Endodermal cell (in vitro differentiated cells): Measurements from ENCODE around the gene DCBLD1. TPM values are rescaled to one million over a fixed set of nuclear protein-coding genes. Genes with fewer than 3 reads are reported as not detected.

Source experiments
- DNase-seq: peaks from one replicate; pipeline ENCODE4 v3.0.0-alpha.2; 2017
- H3K27ac ChIP-seq: 2 replicates; pipeline ENCODE4 v1.5.1; 2013; ENCODE audit warnings: mild to moderate bottlenecking, low read depth, low read length, moderate library complexity
- H3K27me3 ChIP-seq: 2 replicates; pipeline ENCODE4 v1.6.1; 2013; ENCODE audit warnings: mild to moderate bottlenecking, low read length, moderate library complexity; ENCODE audit not compliant: insufficient read depth, control insufficient read depth, poor library complexity, severe bottlenecking
- H3K36me3 ChIP-seq: 2 replicates; pipeline ENCODE4 v1.7.0; 2013; ENCODE audit warnings: mild to moderate bottlenecking, low read length, moderate library complexity; ENCODE audit not compliant: control insufficient read depth, insufficient read depth
- H3K4me1 ChIP-seq: one replicate; pipeline ENCODE4 v1.7.0; 2013; ENCODE audit warnings: low read length; ENCODE audit not compliant: control insufficient read depth, insufficient read depth
- H3K4me3 ChIP-seq: 2 replicates; pipeline ENCODE4 v1.5.1; 2013; ENCODE audit warnings: mild to moderate bottlenecking, low read length, moderate library complexity
- H3K9ac ChIP-seq: 2 replicates; pipeline ENCODE4 v1.6.1; 2013; ENCODE audit warnings: mild to moderate bottlenecking, low read length, moderate library complexity; ENCODE audit not compliant: poor library complexity, severe bottlenecking; ENCODE audit errors: extremely low read depth
- H3K9me3 ChIP-seq: 2 replicates; pipeline ENCODE4 v1.6.1; 2013; ENCODE audit warnings: mild to moderate bottlenecking, low read length, moderate library complexity; ENCODE audit not compliant: control insufficient read depth
- H3K27ac Mint-ChIP-seq: 2 replicates; pipeline ENCODE4 v1.8.0; 2020; ENCODE audit warnings: mixed read lengths
- H3K27me3 Mint-ChIP-seq: 2 replicates; pipeline ENCODE4 v1.8.0; 2021; ENCODE audit warnings: mild to moderate bottlenecking, mixed read lengths; ENCODE audit not compliant: insufficient read depth
- H3K36me3 Mint-ChIP-seq: 2 replicates; pipeline ENCODE4 v1.8.0; 2020; ENCODE audit warnings: low read depth, mixed read lengths
- H3K4me1 Mint-ChIP-seq: 2 replicates; pipeline ENCODE4 v1.8.0; 2020; ENCODE audit warnings: mixed read lengths
- H3K4me3 Mint-ChIP-seq: 2 replicates; pipeline ENCODE4 v1.8.0; 2020; ENCODE audit warnings: mild to moderate bottlenecking, moderate library complexity, mixed read lengths
- H3K9me3 Mint-ChIP-seq: 2 replicates; pipeline ENCODE4 v1.8.0; 2020; ENCODE audit warnings: mild to moderate bottlenecking, mixed read lengths
- WGBS, 2 experiments: methylation state at CpG; one replicate each; pipeline versions ENCODE4 v1.1.5 to v1.1.7; 2013; ENCODE audit warnings: missing lambda C conversion rate in 2 of 2, mixed read lengths in 1 of 2; ENCODE audit not compliant: insufficient coverage in 1 of 2, insufficient read length in 1 of 2; 5-methylcytosine and 5-hydroxymethylcytosine counted together
- total RNA-seq, 2 donors: library from RNA; stranded (reverse); fragmentation: NEBNext Ultra II Directional in 1 of 2; extraction: Animal tissue kit (Norgen Biotek cat#: 25700) in 1 of 2; gene quantifications; 2 replicates in 1 of 2; 3 replicates in 1 of 2; pipeline ENCODE4 v1.2.1, GENCODE V29; 2021
- TF ChIP-seq, protein P1 (sequence below): fragments of 200-600 bp; sonication (generic); conservative IDR thresholded peaks from 2 replicates; pipeline ENCODE4 v1.5.0; 2021; ENCODE audit warnings: antibody characterized with exemption, mild to moderate bottlenecking

Gene DCBLD1
- total RNA-seq, 2 donors from 2014 or later: 16.2 to 27.9 TPM

DNA sequence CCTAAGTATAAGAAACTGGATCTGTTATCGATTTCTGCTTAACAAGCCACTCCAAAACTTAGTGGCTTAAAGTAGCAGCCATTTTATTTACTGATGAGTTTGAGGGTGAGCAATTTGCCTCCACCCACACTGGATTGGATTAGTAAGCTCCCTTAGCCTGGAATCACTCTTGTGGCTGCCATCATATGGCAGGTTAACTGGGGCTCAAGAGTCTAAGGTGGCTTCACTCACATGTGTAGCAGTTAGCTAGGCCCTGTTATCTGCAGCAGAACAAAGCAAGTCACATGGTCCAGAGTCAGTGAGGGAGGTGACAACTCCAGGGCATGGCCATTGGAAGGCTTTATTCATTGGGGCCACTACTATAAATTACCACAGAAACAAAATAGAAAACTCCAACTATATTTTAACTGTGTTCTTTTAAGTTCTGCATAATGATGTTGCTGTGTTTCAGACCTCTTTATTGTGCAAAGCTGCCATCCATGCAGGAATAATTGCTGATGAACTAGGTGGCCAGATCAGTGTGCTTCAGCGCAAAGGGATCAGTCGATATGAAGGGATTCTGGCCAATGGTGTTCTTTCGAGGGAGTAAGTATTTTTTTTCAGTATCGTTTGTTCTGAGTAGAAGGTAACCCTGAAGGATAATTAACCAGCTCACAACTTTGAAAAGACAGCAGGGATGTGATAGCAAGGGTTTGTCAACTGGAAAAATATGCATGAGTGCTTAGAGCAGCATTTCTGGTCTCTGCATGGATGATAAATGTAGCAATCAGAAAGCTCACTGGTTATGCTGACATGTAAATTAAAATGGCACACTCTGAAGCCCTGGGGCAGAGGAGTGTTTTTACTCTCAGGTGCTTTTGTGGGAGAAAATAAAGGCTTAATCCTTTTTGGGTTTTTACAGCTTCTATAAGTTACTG lies 49.6 kb downstream of the DCBLD1 start:
- WGBS, 2 experiments: 93 to 100% methylated on average over 5 of the region's 5 CpGs
- no peak overlapping the region for H3K9ac ChIP-seq
- H3K27ac Mint-ChIP-seq: no peak overlapping the region
- H3K4me1 ChIP-seq: peaks cover 21% of the 10 kb centered on the region
- no peak overlapping the region for H3K27ac ChIP-seq
- no peak overlapping the region for H3K4me3 Mint-ChIP-seq
- H3K9me3 ChIP-seq: no peaks in the 10 kb centered on the region
- H3K4me1 Mint-ChIP-seq: peaks cover 33% of the 10 kb centered on the region
- H3K27me3 Mint-ChIP-seq: no peaks in the 10 kb centered on the region
- no peak overlapping the region for H3K4me3 ChIP-seq
- no peaks in the 10 kb centered on the region for H3K27me3 ChIP-seq
- H3K36me3 ChIP-seq: no peaks in the 10 kb centered on the region
- DNase-seq: no peak
- H3K9me3 Mint-ChIP-seq: no peaks in the 10 kb centered on the region
- H3K36me3 Mint-ChIP-seq: peaks cover 3% of the 10 kb centered on the region
- TF ChIP-seq, protein P1, sequence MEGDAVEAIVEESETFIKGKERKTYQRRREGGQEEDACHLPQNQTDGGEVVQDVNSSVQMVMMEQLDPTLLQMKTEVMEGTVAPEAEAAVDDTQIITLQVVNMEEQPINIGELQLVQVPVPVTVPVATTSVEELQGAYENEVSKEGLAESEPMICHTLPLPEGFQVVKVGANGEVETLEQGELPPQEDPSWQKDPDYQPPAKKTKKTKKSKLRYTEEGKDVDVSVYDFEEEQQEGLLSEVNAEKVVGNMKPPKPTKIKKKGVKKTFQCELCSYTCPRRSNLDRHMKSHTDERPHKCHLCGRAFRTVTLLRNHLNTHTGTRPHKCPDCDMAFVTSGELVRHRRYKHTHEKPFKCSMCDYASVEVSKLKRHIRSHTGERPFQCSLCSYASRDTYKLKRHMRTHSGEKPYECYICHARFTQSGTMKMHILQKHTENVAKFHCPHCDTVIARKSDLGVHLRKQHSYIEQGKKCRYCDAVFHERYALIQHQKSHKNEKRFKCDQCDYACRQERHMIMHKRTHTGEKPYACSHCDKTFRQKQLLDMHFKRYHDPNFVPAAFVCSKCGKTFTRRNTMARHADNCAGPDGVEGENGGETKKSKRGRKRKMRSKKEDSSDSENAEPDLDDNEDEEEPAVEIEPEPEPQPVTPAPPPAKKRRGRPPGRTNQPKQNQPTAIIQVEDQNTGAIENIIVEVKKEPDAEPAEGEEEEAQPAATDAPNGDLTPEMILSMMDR: no peak

DNA sequence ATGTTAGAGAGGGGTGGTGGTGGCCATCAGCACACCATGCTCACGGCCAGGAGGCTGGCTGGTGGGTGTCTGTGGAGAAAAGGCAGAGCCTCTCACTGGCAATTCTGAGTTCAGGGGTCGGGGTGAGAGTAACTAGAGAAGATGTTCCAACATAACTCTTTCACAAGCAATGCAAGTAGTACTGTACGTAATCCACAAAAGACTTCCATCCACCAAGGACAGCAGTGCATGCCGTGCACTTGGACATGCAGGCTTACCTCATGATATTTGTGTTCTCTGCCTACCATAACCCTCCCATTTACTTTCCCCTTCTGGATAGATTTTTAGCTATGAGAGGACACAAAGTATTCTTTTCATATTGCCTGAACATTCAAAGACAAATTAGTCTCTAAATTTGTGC lies 51.3 kb downstream of the DCBLD1 start:
- TF ChIP-seq, protein P1: no peak
- Histone ChIP-seq H3K4me1 (peaks cover 21% of the 10 kb centered on the region), H3K4me3 (no peak overlapping the region), H3K36me3 (peaks cover 9% of the 10 kb centered on the region), H3K9ac (no peak overlapping the region), H3K27ac (no peak overlapping the region), H3K27me3 (no peaks in the 10 kb centered on the region), H3K9me3 (no peaks in the 10 kb centered on the region)
- Mint-ChIP-seq H3K4me1 (peaks cover 33% of the 10 kb centered on the region), H3K4me3 (no peak overlapping the region), H3K9me3 (no peaks in the 10 kb centered on the region), H3K27me3 (no peaks in the 10 kb centered on the region), H3K27ac (no peak overlapping the region), H3K36me3 (peaks cover 8% of the 10 kb centered on the region)
- 96 to 100% methylated on average over 1 to 4 of the region's 4 CpGs for WGBS, 2 experiments
- no peak for DNase-seq

DNA sequence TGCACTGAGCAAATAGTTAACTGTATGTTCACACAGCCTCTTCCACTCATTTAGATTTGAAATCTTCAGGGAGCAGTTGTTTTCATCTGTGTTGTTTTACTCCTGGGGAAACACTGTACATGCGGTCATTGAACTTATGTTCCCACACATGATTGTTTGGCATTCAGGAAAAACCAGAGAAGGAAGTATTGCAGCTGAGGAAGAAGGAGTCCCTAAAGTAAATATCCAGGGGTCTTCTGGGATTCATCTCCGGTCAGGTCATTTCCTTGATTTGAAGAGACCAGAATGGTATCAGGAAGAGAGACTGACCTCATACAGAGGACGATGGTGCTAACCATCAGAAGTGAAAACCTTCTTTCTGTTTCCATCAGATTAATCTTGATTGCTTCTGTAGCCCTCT lies 52.5 kb downstream of the DCBLD1 start:
- H3K9ac ChIP-seq: no peak overlapping the region
- no peak overlapping the region for H3K4me3 Mint-ChIP-seq
- H3K4me1 Mint-ChIP-seq: peaks cover 33% of the 10 kb centered on the region
- H3K27me3 ChIP-seq: no peaks in the 10 kb centered on the region
- TF ChIP-seq, protein P1: no peak
- DNase-seq: no peak
- H3K4me3 ChIP-seq: no peak overlapping the region
- H3K27ac Mint-ChIP-seq: no peak overlapping the region
- no peaks in the 10 kb centered on the region for H3K9me3 Mint-ChIP-seq
- H3K27me3 Mint-ChIP-seq: no peaks in the 10 kb centered on the region
- peaks cover 14% of the 10 kb centered on the region for H3K36me3 Mint-ChIP-seq
- peaks cover 16% of the 10 kb centered on the region for H3K36me3 ChIP-seq
- no peak overlapping the region for H3K27ac ChIP-seq
- no peaks in the 10 kb centered on the region for H3K9me3 ChIP-seq
- 82 to 87% methylated on average over 3 of the region's 3 CpGs for WGBS, 2 experiments
- H3K4me1 ChIP-seq: peaks cover 21% of the 10 kb centered on the region
